Activated naive CD8-positive, alpha-beta T cell treated with anti-CD3 and anti-CD28 coated beads, Interleukin-2, amount 50 U/mL, for 24 hours (primary cell): ENCODE results near the gene TLR10.
"Not testable (repeated sequence)": the region's sequence is repeated elsewhere in the genome, so short reads cannot be mapped to it uniquely, and the experiment has no call there.

Experiments
- ATAC-seq: fragments of 150-1000 bp; cut with Tn5 transposase; one replicate; pipeline ENCODE4 v1.10.0; 2021
- DNase-seq: peaks from one replicate; pipeline ENCODE4 v3.0.0; 2021
- H3K27ac Mint-ChIP-seq: one replicate; pipeline ENCODE4 v1.8.0; 2021; ENCODE audit warnings: mild to moderate bottlenecking, mixed read lengths
- H3K27me3 Mint-ChIP-seq: one replicate; pipeline ENCODE4 v1.8.0; 2021; ENCODE audit warnings: mixed read lengths
- H3K36me3 Mint-ChIP-seq: one replicate; pipeline ENCODE4 v1.8.0; 2021; ENCODE audit warnings: low read depth, mixed read lengths
- H3K4me1 Mint-ChIP-seq: one replicate; pipeline ENCODE4 v1.8.0; 2021; ENCODE audit warnings: mixed read lengths
- H3K4me3 Mint-ChIP-seq: one replicate; pipeline ENCODE4 v1.8.0; 2021; ENCODE audit warnings: mild to moderate bottlenecking, moderate library complexity, mixed read lengths
- H3K9me3 Mint-ChIP-seq: one replicate; pipeline ENCODE4 v1.8.0; 2021; ENCODE audit warnings: mixed read lengths

The TLR10 gene

GRCh38 chr4:38806251-38806650, 23.5 kb upstream of the TLR10 start:
- H3K9me3 Mint-ChIP-seq, H3K27me3 Mint-ChIP-seq, H3K4me3 Mint-ChIP-seq, DNase-seq, ATAC-seq: not testable (repeated sequence)
- peaks cover 38% of the 10 kb centered on the region for H3K4me1 Mint-ChIP-seq
- H3K36me3 Mint-ChIP-seq, result peaks cover 14% of the 10 kb centered on the region
- H3K27ac Mint-ChIP-seq, result peak overlapping the region; percentile 88

- H3K27ac Mint-ChIP-seq, result peak overlapping the region; percentile 88
- ATAC-seq (peak; percentile 21), DNase-seq (peak; percentile 33)
- H3K27me3 Mint-ChIP-seq, result no peaks in the 10 kb centered on the region
- H3K9me3 Mint-ChIP-seq, result peaks cover 14% of the 10 kb centered on the region
- peaks cover 38% of the 10 kb centered on the region for H3K4me1 Mint-ChIP-seq
- peak overlapping the region; percentile 77 for H3K4me3 Mint-ChIP-seq
- peaks cover 20% of the 10 kb centered on the region for H3K36me3 Mint-ChIP-seq
Measured at GRCh38 chr4:38805530-38806145, 22.8 kb upstream of the TLR10 start.

- peaks cover 38% of the 10 kb centered on the region for H3K4me1 Mint-ChIP-seq
- DNase-seq, result no peak
- peak within 1 kb of the TSS; percentile 77 for H3K4me3 Mint-ChIP-seq
- H3K9me3 Mint-ChIP-seq, result peaks cover 21% of the 10 kb centered on the region
- H3K36me3 Mint-ChIP-seq, result peaks cover 29% of the 10 kb centered on the region
- ATAC-seq, result peak; percentile 35
- no peaks in the 10 kb centered on the region for H3K27me3 Mint-ChIP-seq
- peak within 1 kb of the TSS; percentile 88 for H3K27ac Mint-ChIP-seq
Measured at GRCh38 chr4:38804654-38805295, 22.0 kb upstream of the TLR10 start, which contains the start of gene TLR1. Gene TLR1 (minus strand): TSS chr4:38804791. CDS start chr4:38798831, 5,960 bp downstream.

GRCh38 chr4:38803833-38804653, 21.3 kb upstream of the TLR10 start:
- peak; percentile 30 for DNase-seq
- H3K4me1 Mint-ChIP-seq, result peaks cover 38% of the 10 kb centered on the region
- ATAC-seq, result peak; percentile 90

GRCh38 chr4:38802561-38803355, 20.0 kb upstream of the TLR10 start:
- no peak for ATAC-seq
- Mint-ChIP-seq H3K4me3 (no peak overlapping the region), H3K4me1 (peaks cover 38% of the 10 kb centered on the region), H3K27ac (peak overlapping the region; percentile 49), H3K36me3 (peaks cover 49% of the 10 kb centered on the region), H3K9me3 (peaks cover 31% of the 10 kb centered on the region), H3K27me3 (no peaks in the 10 kb centered on the region)
- DNase-seq, result no peak

More at GRCh38 chr4:38803833-38804653, 21.3 kb upstream of the TLR10 start:
- H3K27me3 Mint-ChIP-seq, result no peaks in the 10 kb centered on the region
- H3K27ac Mint-ChIP-seq, result peak overlapping the region; percentile 88
- H3K36me3 Mint-ChIP-seq, result peaks cover 36% of the 10 kb centered on the region
- peaks cover 28% of the 10 kb centered on the region for H3K9me3 Mint-ChIP-seq
- H3K4me3 Mint-ChIP-seq, result peak overlapping the region; percentile 77

GRCh38 chr4:38800961-38801450, 18.2 kb upstream of the TLR10 start:
- H3K27me3 Mint-ChIP-seq, result no peaks in the 10 kb centered on the region
- DNase-seq, result no peak
- no peak overlapping the region for H3K27ac Mint-ChIP-seq
- ATAC-seq, result no peak
- peaks cover 58% of the 10 kb centered on the region for H3K36me3 Mint-ChIP-seq
- H3K4me3 Mint-ChIP-seq, result no peak overlapping the region
- H3K9me3 Mint-ChIP-seq, result peaks cover 40% of the 10 kb centered on the region
- H3K4me1 Mint-ChIP-seq, result peaks cover 34% of the 10 kb centered on the region

- Mint-ChIP-seq H3K27me3 (no peaks in the 10 kb centered on the region), H3K36me3 (peaks cover 61% of the 10 kb centered on the region), H3K27ac (no peak overlapping the region), H3K4me3 (no peak overlapping the region), H3K4me1 (peaks cover 27% of the 10 kb centered on the region), H3K9me3 (peaks cover 46% of the 10 kb centered on the region)
- no peak for DNase-seq
- no peak for ATAC-seq
Measured at GRCh38 chr4:38800366-38800765, 17.6 kb upstream of the TLR10 start.

- H3K9me3 Mint-ChIP-seq, result peaks cover 42% of the 10 kb centered on the region
- H3K27me3 Mint-ChIP-seq, result no peaks in the 10 kb centered on the region
- H3K27ac Mint-ChIP-seq, result no peak overlapping the region
- no peak overlapping the region for H3K4me3 Mint-ChIP-seq
- ATAC-seq, result no peak
- peaks cover 40% of the 10 kb centered on the region for H3K36me3 Mint-ChIP-seq
- DNase-seq, result no peak
- peaks cover 3% of the 10 kb centered on the region for H3K4me1 Mint-ChIP-seq
Measured at GRCh38 chr4:38795087-38795486, 12.3 kb upstream of the TLR10 start.

- Mint-ChIP-seq H3K36me3 (peaks cover 32% of the 10 kb centered on the region), H3K27ac (no peak overlapping the region), H3K27me3 (no peaks in the 10 kb centered on the region), H3K9me3 (peaks cover 36% of the 10 kb centered on the region), H3K4me1 (peaks cover 3% of the 10 kb centered on the region), H3K4me3 (no peak overlapping the region)
- ATAC-seq (no peak), DNase-seq (no peak)
Measured at GRCh38 chr4:38794051-38794450, 11.3 kb upstream of the TLR10 start.

GRCh38 chr4:38791010-38791409, 8.2 kb upstream of the TLR10 start:
- H3K27me3 Mint-ChIP-seq, result no peaks in the 10 kb centered on the region
- no peak for DNase-seq
- H3K4me1 Mint-ChIP-seq, result peaks cover 5% of the 10 kb centered on the region
- no peak for ATAC-seq
- peaks cover 10% of the 10 kb centered on the region for H3K36me3 Mint-ChIP-seq
- H3K27ac Mint-ChIP-seq, result no peak overlapping the region
- H3K9me3 Mint-ChIP-seq, result peaks cover 24% of the 10 kb centered on the region
- H3K4me3 Mint-ChIP-seq, result no peak overlapping the region

GRCh38 chr4:38788317-38788716, 5.5 kb upstream of the TLR10 start:
- no peak for DNase-seq
- H3K36me3 Mint-ChIP-seq, result peaks cover 3% of the 10 kb centered on the region

GRCh38 chr4:38787693-38788092, 4.9 kb upstream of the TLR10 start:
- DNase-seq, result no peak

More at GRCh38 chr4:38788317-38788716, 5.5 kb upstream of the TLR10 start:
- Mint-ChIP-seq H3K27me3 (no peaks in the 10 kb centered on the region), H3K9me3 (peaks cover 5% of the 10 kb centered on the region), H3K27ac (no peak overlapping the region), H3K4me3 (no peak overlapping the region), H3K4me1 (peaks cover 8% of the 10 kb centered on the region)
- no peak for ATAC-seq

GRCh38 chr4:38785901-38786402, 3.2 kb upstream of the TLR10 start:
- H3K4me3 Mint-ChIP-seq, result no peak overlapping the region
- H3K4me1 Mint-ChIP-seq, result peaks cover 5% of the 10 kb centered on the region
- H3K27ac Mint-ChIP-seq, result no peak overlapping the region
- no peaks in the 10 kb centered on the region for H3K27me3 Mint-ChIP-seq
- peaks cover 5% of the 10 kb centered on the region for H3K9me3 Mint-ChIP-seq
- ATAC-seq (peak; percentile 24), DNase-seq (no peak)
- peaks cover 3% of the 10 kb centered on the region for H3K36me3 Mint-ChIP-seq

More at GRCh38 chr4:38787693-38788092, 4.9 kb upstream of the TLR10 start:
- Mint-ChIP-seq H3K36me3 (peaks cover 3% of the 10 kb centered on the region), H3K27me3 (no peaks in the 10 kb centered on the region), H3K9me3 (peaks cover 5% of the 10 kb centered on the region), H3K4me1 (peaks cover 8% of the 10 kb centered on the region), H3K4me3 (no peak overlapping the region), H3K27ac (no peak overlapping the region)
- no peak for ATAC-seq
